Measurements from ENCODE around the gene TNFRSF6B. TPM values are rescaled to one million over a fixed set of nuclear protein-coding genes. Genes with fewer than 3 reads are reported as not detected.

Gene TNFRSF6B
- total and polyA plus RNA-seq, 2 donors (not counting 1 experiment from before 2014, with no cell fraction given), result 3.8 to 35.2 TPM

- Histone ChIP-seq H3K79me2 (ENCODE audit: control insufficient read depth, insufficient read depth, low read length) (no peaks in the 10 kb centered on the region), H3K36me3 (ENCODE audit: control insufficient read depth, insufficient read depth, low read length) (peaks cover 21% of the 10 kb centered on the region), H2AFZ (ENCODE audit: low read length) (no peak overlapping the region), H3K27ac (ENCODE audit: insufficient read depth, low read length) (no peak overlapping the region), H3K9me3 (ENCODE audit: control insufficient read depth, insufficient read depth, low read depth, low read length) (no peaks in the 10 kb centered on the region), H3K4me2 (ENCODE audit: extremely low read depth, insufficient read depth, low read length) (no peak overlapping the region), H3K4me1 (ENCODE audit: control insufficient read depth, extremely low read depth, insufficient read depth, low read length) (no peaks in the 10 kb centered on the region), H4K20me1 (ENCODE audit: control insufficient read depth, extremely low read depth, insufficient read depth, low read length) (no peaks in the 10 kb centered on the region), H3K9ac (ENCODE audit: insufficient read depth, low read length) (no peak overlapping the region), H3K4me3 (replicated peaks in 1 of 4; ENCODE audit: control extremely low read depth in 1 of 4, insufficient read depth in 1 of 4, low read depth in 3 of 4, low read length in 4 of 4) (no peak overlapping the region), H3K27me3 (ENCODE audit: control insufficient read depth, insufficient read depth, low read length) (no peaks in the 10 kb centered on the region)
- no peak for TF ChIP-seq EZH2 (IDR thresholded peaks at IDR 0.05; ENCODE audit: low read length, missing control alignments)
- TF ChIP-seq CTCF (conservative IDR thresholded peaks at IDR 0.05 in 1 of 2, IDR thresholded peaks at IDR 0.05 in 1 of 2; ENCODE audit: low read depth in 1 of 2, low read length in 2 of 2), result no peak
- no peak for DNase-seq (ENCODE audit: low read depth in 2 of 2)
Measured at GRCh38 chr20:63672666-63673065, 23.8 kb upstream of the TNFRSF6B start.

- Histone ChIP-seq H3K4me3 (replicated peaks in 1 of 4; ENCODE audit: control extremely low read depth in 1 of 4, insufficient read depth in 1 of 4, low read depth in 3 of 4, low read length in 4 of 4) (no peak overlapping the region), H4K20me1 (ENCODE audit: control insufficient read depth, extremely low read depth, insufficient read depth, low read length) (no peaks in the 10 kb centered on the region), H3K27me3 (ENCODE audit: control insufficient read depth, insufficient read depth, low read length) (no peaks in the 10 kb centered on the region), H3K4me1 (ENCODE audit: control insufficient read depth, extremely low read depth, insufficient read depth, low read length) (no peaks in the 10 kb centered on the region), H2AFZ (ENCODE audit: low read length) (no peak overlapping the region), H3K79me2 (ENCODE audit: control insufficient read depth, insufficient read depth, low read length) (no peaks in the 10 kb centered on the region), H3K27ac (ENCODE audit: insufficient read depth, low read length) (no peak overlapping the region), H3K9me3 (ENCODE audit: control insufficient read depth, insufficient read depth, low read depth, low read length) (no peaks in the 10 kb centered on the region), H3K36me3 (ENCODE audit: control insufficient read depth, insufficient read depth, low read length) (peaks cover 27% of the 10 kb centered on the region), H3K9ac (ENCODE audit: insufficient read depth, low read length) (no peak overlapping the region), H3K4me2 (ENCODE audit: extremely low read depth, insufficient read depth, low read length) (no peak overlapping the region)
- DNase-seq (ENCODE audit: low read depth in 2 of 2), result no peak
- TF ChIP-seq EZH2 (IDR thresholded peaks at IDR 0.05; ENCODE audit: low read length, missing control alignments) (no peak), CTCF (conservative IDR thresholded peaks at IDR 0.05 in 1 of 2, IDR thresholded peaks at IDR 0.05 in 1 of 2; ENCODE audit: low read depth in 1 of 2, low read length in 2 of 2) (no peak)
Measured at GRCh38 chr20:63673951-63674350, 22.5 kb upstream of the TNFRSF6B start.

GRCh38 chr20:63675681-63676368 is 20.6 kb upstream of the TNFRSF6B start:
- Histone ChIP-seq H3K4me3 (replicated peaks in 1 of 4; ENCODE audit: control extremely low read depth in 1 of 4, insufficient read depth in 1 of 4, low read depth in 3 of 4, low read length in 4 of 4) (no peak overlapping the region), H3K27ac (ENCODE audit: insufficient read depth, low read length) (no peak overlapping the region), H3K36me3 (ENCODE audit: control insufficient read depth, insufficient read depth, low read length) (peaks cover 37% of the 10 kb centered on the region), H4K20me1 (ENCODE audit: control insufficient read depth, extremely low read depth, insufficient read depth, low read length) (no peaks in the 10 kb centered on the region), H3K9ac (ENCODE audit: insufficient read depth, low read length) (no peak overlapping the region), H3K79me2 (ENCODE audit: control insufficient read depth, insufficient read depth, low read length) (no peaks in the 10 kb centered on the region), H3K4me2 (ENCODE audit: extremely low read depth, insufficient read depth, low read length) (no peak overlapping the region), H3K4me1 (ENCODE audit: control insufficient read depth, extremely low read depth, insufficient read depth, low read length) (no peaks in the 10 kb centered on the region), H3K27me3 (ENCODE audit: control insufficient read depth, insufficient read depth, low read length) (no peaks in the 10 kb centered on the region), H3K9me3 (ENCODE audit: control insufficient read depth, insufficient read depth, low read depth, low read length) (no peaks in the 10 kb centered on the region), H2AFZ (ENCODE audit: low read length) (no peak overlapping the region)
- TF ChIP-seq CTCF (conservative IDR thresholded peaks at IDR 0.05 in 1 of 2, IDR thresholded peaks at IDR 0.05 in 1 of 2; ENCODE audit: low read depth in 1 of 2, low read length in 2 of 2) (no peak), EZH2 (IDR thresholded peaks at IDR 0.05; ENCODE audit: low read length, missing control alignments) (no peak)
- no peak for DNase-seq (ENCODE audit: low read depth in 2 of 2)

All from fibroblast of lung (primary cell).